Endothelial cell of umbilical vein (primary cell): ENCODE results near the gene PPIL1. TPM values are rescaled to one million over a fixed set of nuclear protein-coding genes. Genes with fewer than 3 reads are reported as not detected.

Experiments used
- Bru-seq: library from RNA; stranded (reverse); fragments of 400-500 nt; gene quantifications from one replicate; lab custom pipeline; 2021; lab: Mats Ljungman, UMichigan
- BruChase-seq, 2 experiments: library from RNA; stranded (reverse); fragments of 400-500 nt; gene quantifications; one replicate each; lab custom pipeline; 2021; lab: Mats Ljungman, UMichigan
- BruUV-seq: library from RNA; stranded (reverse); fragments of 400-500 nt; replicated peaks from 2 replicates; lab custom pipeline; 2021; lab: Mats Ljungman, UMichigan
- CTCF ChIA-PET: fragments of 300-600, 350-600 bp; sonication (Branson Sonifier 250); formaldehyde crosslinking; loops from one replicate; lab custom pipeline; 2021; ENCODE audit warnings: antibody characterized with exemption, inconsistent platforms; lab: Charles Lee
- POLR2A ChIA-PET: fragments of 300-600, 350-600 bp; sonication (Branson Sonifier 250); formaldehyde crosslinking; loops from one replicate; lab custom pipeline; 2021; ENCODE audit warnings: antibody characterized with exemption, inconsistent platforms; lab: Charles Lee
- DNase-seq: peaks from one replicate; pipeline ENCODE4 v3.0.0-alpha.2; 2011; ENCODE audit warnings: low read depth, low spot score
- FAIRE-seq: peaks from 2 replicates; lab custom pipeline; 2011; peaks lifted over from hg19 to GRCh38; lab: Jason Lieb, UNC
- H2AFZ ChIP-seq: 2 replicates; pipeline ENCODE4 v1.6.0; 2012; ENCODE audit warnings: low read depth, low read length, control low read depth, inconsistent platforms
- H3K27ac ChIP-seq: 2 replicates; pipeline ENCODE4 v1.5.1; 2011; ENCODE audit warnings: low read depth, mild to moderate bottlenecking, control low read depth, low read length, moderate library complexity; ENCODE audit not compliant: insufficient read depth
- H3K27me3 ChIP-seq, 2 experiments: 2 replicates each; pipeline versions ENCODE4 v1.6.0 to v1.6.1; 2011; ENCODE audit warnings: low read length in 2 of 2, mixed read lengths in 1 of 2; ENCODE audit not compliant: control insufficient read depth in 2 of 2, insufficient read depth in 2 of 2
- H3K36me3 ChIP-seq, 2 experiments: 2 replicates in 1 of 2; 3 replicates in 1 of 2; pipeline ENCODE4 v1.5.1; 2011; ENCODE audit warnings: low read length in 2 of 2, mild to moderate bottlenecking in 1 of 2, moderate library complexity in 1 of 2; ENCODE audit not compliant: control insufficient read depth in 2 of 2, insufficient read depth in 2 of 2; ENCODE audit errors: extremely low read depth in 1 of 2
- H3K4me1 ChIP-seq: 3 replicates; pipeline ENCODE4 v1.5.1; 2011; ENCODE audit warnings: mild to moderate bottlenecking, low read length; ENCODE audit not compliant: control insufficient read depth, insufficient read depth; ENCODE audit errors: extremely low read depth
- H3K4me2 ChIP-seq: 2 replicates; pipeline ENCODE4 v1.6.1; 2011; ENCODE audit warnings: low read length, control low read depth, mixed read lengths; ENCODE audit not compliant: insufficient read depth
- H3K4me3 ChIP-seq, 3 experiments: fragments of 200-600 bp in 1 of 3; sonication (generic), shearing (Covaris generic) in 1 of 3; replicated peaks in 1 of 3; 2 replicates each; pipeline ENCODE4 v1.5.1; 2011 to 2016; ENCODE audit warnings: control low read depth in 3 of 3, low read length in 3 of 3, mild to moderate bottlenecking in 2 of 3, inconsistent platforms in 1 of 3, low read depth in 1 of 3, moderate library complexity in 1 of 3; ENCODE audit not compliant: insufficient read depth in 1 of 3
- H3K79me2 ChIP-seq: 2 replicates; pipeline ENCODE4 v1.6.0; 2012; ENCODE audit warnings: low read length, inconsistent platforms; ENCODE audit not compliant: control insufficient read depth, insufficient read depth
- H3K9ac ChIP-seq: replicated peaks from 2 replicates; pipeline ENCODE3; 2011; ENCODE audit warnings: low read length, control low read depth; ENCODE audit not compliant: insufficient read depth; ENCODE audit errors: extremely low read depth
- H3K9me1 ChIP-seq: replicated peaks from 3 replicates; pipeline ENCODE4 v1.6.0; 2011; ENCODE audit warnings: mild to moderate bottlenecking, low read length; ENCODE audit not compliant: control insufficient read depth, insufficient read depth; ENCODE audit errors: extremely low read depth
- H3K9me3 ChIP-seq: replicated peaks from 2 replicates; pipeline ENCODE4 v1.5.1; 2012; ENCODE audit warnings: low read length, inconsistent platforms; ENCODE audit not compliant: control insufficient read depth, insufficient read depth
- H4K20me1 ChIP-seq: replicated peaks from 2 replicates; pipeline ENCODE3; 2011; ENCODE audit warnings: mild to moderate bottlenecking, low read length; ENCODE audit not compliant: control insufficient read depth, insufficient read depth; ENCODE audit errors: extremely low read depth
- CTCF ChIP-seq, 2 donors: IDR thresholded peaks; 1 replicate in 1 of 2; 2 replicates in 1 of 2; pipeline ENCODE4 v1.5.1; 2011; ENCODE audit warnings: low read length in 2 of 2, mild to moderate bottlenecking in 2 of 2, moderate library complexity in 2 of 2, control low read depth in 1 of 2, inconsistent platforms in 1 of 2, low read depth in 1 of 2; ENCODE audit not compliant: insufficient read depth in 1 of 2; ENCODE audit errors: extremely low read depth in 1 of 2
- EZH2 ChIP-seq: IDR thresholded peaks from 2 replicates; pipeline ENCODE4 v1.6.1; 2012; ENCODE audit warnings: borderline replicate concordance, low read depth, mild to moderate bottlenecking, moderate library complexity, low read length, inconsistent platforms; ENCODE audit not compliant: severe bottlenecking
- FOS ChIP-seq: IDR thresholded peaks from 2 replicates; pipeline ENCODE4 v1.6.1; 2011; ENCODE audit warnings: mild to moderate bottlenecking, low read length, moderate library complexity, borderline replicate concordance; ENCODE audit not compliant: insufficient read depth
- GATA2 ChIP-seq: IDR thresholded peaks from 2 replicates; pipeline ENCODE4 v1.7.0; 2011; ENCODE audit warnings: low read depth, mild to moderate bottlenecking, moderate library complexity, mixed read lengths, low read length; ENCODE audit not compliant: insufficient read length, insufficient read depth
- JUN ChIP-seq: IDR thresholded peaks from 2 replicates; pipeline ENCODE4 v1.6.1; 2011; ENCODE audit warnings: borderline replicate concordance, low read depth; ENCODE audit not compliant: insufficient read length, insufficient read depth
- MYC ChIP-seq: IDR thresholded peaks from one replicate; pipeline ENCODE4 v1.6.1; 2011; ENCODE audit warnings: mild to moderate bottlenecking, low read depth, low read length
- POLR2A ChIP-seq: IDR thresholded peaks from 2 replicates; pipeline ENCODE4 v1.6.1; 2012; ENCODE audit warnings: low read depth, mild to moderate bottlenecking, control low read depth, low read length
- POLR2AphosphoS5 ChIP-seq: IDR thresholded peaks from 2 replicates; pipeline ENCODE4 v1.6.1; 2012; ENCODE audit warnings: low read depth, mild to moderate bottlenecking, control low read depth, low read length, moderate library complexity; ENCODE audit not compliant: insufficient read depth
- dilution Hi-C: fragments of 300-500 bp; cut with MboI; formaldehyde crosslinking; loops from one replicate; pipeline ENCODE4 v1.15.0; 2019; ENCODE audit warnings: low sequenced_read_pairs; ENCODE audit not compliant: extremely low pct_ligation_motif_present
- intact Hi-C: fragments of 100-400 bp; cut with micrococcal nuclease; formaldehyde crosslinking; loops from one replicate; pipeline ENCODE4 v1.10.0; 2022
- long read RNA-seq: library from polyadenylated mRNA; stranded (forward); transcript quantifications from one replicate; pipeline ENCODE4 v2.0.0, GENCODE V29; 2021
- polyA minus RNA-seq, 3 experiments: library from RNA; depleted of rRNA, polyadenylated mRNA; stranded (reverse); fragments of >200 nt; gene quantifications; 1 replicate in 1 of 3; 2 replicates in 2 of 3; pipeline ENCODE4 v1.2.3, GENCODE V29; 2011
- polyA plus RNA-seq, 4 experiments: library from polyadenylated mRNA; depleted of rRNA in 3 of 4; stranded (reverse) in 3 of 4; unstranded in 1 of 4; fragments of >200 nt; gene quantifications; 2 replicates each; pipeline versions ENCODE4 v1.2.1 to v1.2.3, GENCODE V29; 2011 to 2012; ENCODE audit warnings: missing spikeins in 1 of 4
- total RNA-seq: library from RNA; stranded (reverse); gene quantifications from 2 replicates; pipeline ENCODE4 v1.2.3, GENCODE V29; 2021
- TF ChIP-seq, protein P1 (sequence below): IDR thresholded peaks from 2 replicates; pipeline ENCODE4 v1.6.1; 2011; ENCODE audit not compliant: insufficient read depth, insufficient read length

Gene PPIL1
- total RNA-seq = 33.8 and 35.6 TPM in 2 replicates
- polyA plus RNA-seq = 28.6 and 30.8 TPM in 2 replicates
- polyA plus RNA-seq (2011; cell fraction: cytosol; rRNA removed) = 30.4 and 31.2 TPM in 2 replicates
- polyA plus RNA-seq (2011; cell fraction: nucleus; rRNA removed) = 10.4 and 10.9 TPM in 2 replicates
- polyA plus RNA-seq (2012) = 29.3 and 45.8 TPM in 2 replicates
- 38.5 and 46.8 TPM in 2 replicates for polyA minus RNA-seq
- 28.0 TPM for polyA minus RNA-seq (2011; cell fraction: cytosol; rRNA and poly(A)+ RNA removed)
- polyA minus RNA-seq (2011; cell fraction: nucleus; rRNA and poly(A)+ RNA removed) = 7.9 and 10.5 TPM in 2 replicates
- percentile 69 among the genes with signal in this experiment for Bru-seq, nascent RNA
- BruChase-seq, experiment 1, labeled RNA remaining after a 6-hour chase = percentile 71 among the genes with signal in this experiment
- percentile 60 among the genes with signal in this experiment for BruChase-seq, experiment 2, labeled RNA remaining after a 2-hour chase
- long read RNA-seq, transcript PPIL1-201 (4 exons, 1,739 nt) = major isoform, 89 of 95 reads
- long read RNA-seq, partial matches to known transcripts = 6 of 95 reads
- long read RNA-seq, other reads (novel, unspliced or antisense) = 0 of 95 reads

- H3K4me2 ChIP-seq = peak within 1 kb of the TSS; percentile 99
- peaks cover 17% of the 10 kb centered on the region for H3K79me2 ChIP-seq
- TSS peak; percentile 55 for BruUV-seq
- peak within 1 kb of the TSS; percentile 76 for H2AFZ ChIP-seq
- no peaks in the 10 kb centered on the region for H3K9me1 ChIP-seq
- CTCF ChIA-PET = interaction anchor here (0.8 to 5.7 kb wide), 17 partner anchors 9 to 143 kb away, joined by 3 to 41 read pairs (median 6); partner anchors contain the start of gene C6orf89
- H4K20me1 ChIP-seq = no peaks in the 10 kb centered on the region
- POLR2A ChIA-PET = interaction anchor here (0.6 to 1.4 kb wide), 4 partner anchors 76 to 196 kb away, joined by 3 to 5 read pairs (median 4); partner anchors contain the start of genes CDKN1A and MTCH1
- TF ChIP-seq GATA2 (no peak), POLR2A (peak; percentile 59), CTCF (IDR thresholded peaks at IDR 0.05; ENCODE audit: extremely low read depth in 1 of 2, insufficient read depth in 1 of 2, low read depth in 1 of 2, low read length in 2 of 2) (peak in 1 of 2 donors; percentile 2), EZH2 (no peak), JUN (no peak), FOS (no peak), MYC (peak; percentile 26), POLR2AphosphoS5 (peak; percentile 62)
- TF ChIP-seq, protein P1, sequence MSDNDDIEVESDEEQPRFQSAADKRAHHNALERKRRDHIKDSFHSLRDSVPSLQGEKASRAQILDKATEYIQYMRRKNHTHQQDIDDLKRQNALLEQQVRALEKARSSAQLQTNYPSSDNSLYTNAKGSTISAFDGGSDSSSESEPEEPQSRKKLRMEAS = no peak
- peak within 1 kb of the TSS; percentile 82 for H3K27ac ChIP-seq
- DNase-seq (peak; percentile 93), FAIRE-seq (peak; percentile 94)
- peak within 1 kb of the TSS; percentile 92 for H3K9ac ChIP-seq
- peaks cover 12% of the 10 kb centered on the region for H3K4me1 ChIP-seq
- dilution Hi-C loops (no loop called here), intact Hi-C loops (loop anchor here (1.0 to 5.0 kb wide), 2 partner anchors 11 to 197 kb away; partner anchors contain the start of genes C6orf89 and CDKN1A)
- H3K36me3 ChIP-seq = peaks cover 0 to 2% of the 10 kb centered on the region in 2 experiments
- H3K27me3 ChIP-seq = no peaks in the 10 kb centered on the region
- peak within 1 kb of the TSS; percentile 63 to 95 (median 67) for H3K4me3 ChIP-seq
- no peaks in the 10 kb centered on the region for H3K9me3 ChIP-seq
Measured at GRCh38 chr6:36874443-36875249, at the start of gene PPIL1. Gene PPIL1, minus strand, starts transcription at chr6:36874803. Its CDS starts 31 bp downstream, at chr6:36874772.
